Inflammatory macrophage treated with lipopolysaccharide for 4 hours (primary cell): Measurements from ENCODE around the gene CFAP77.

Experiments
- DNase-seq: peaks from one replicate; pipeline ENCODE4 v3.0.0-alpha.2; 2020

Gene CFAP77

GRCh38 chr9:132520612-132521011 is 110.6 kb downstream of the CFAP77 start:
- no peak for DNase-seq

GRCh38 chr9:132525308-132526023 is 115.5 kb downstream of the CFAP77 start:
- no peak for DNase-seq

GRCh38 chr9:132531195-132531594 is 121.2 kb downstream of the CFAP77 start:
- no peak for DNase-seq

- no peak for DNase-seq
These were observed 121.9 kb downstream of the CFAP77 start for GRCh38 chr9:132531710-132532570.

- no peak for DNase-seq
These were observed 124.8 kb downstream of the CFAP77 start for GRCh38 chr9:132534832-132535231.

- DNase-seq: no peak
These were observed 126.1 kb downstream of the CFAP77 start for GRCh38 chr9:132536124-132536523.

- DNase-seq: no peak
These were observed 127.3 kb downstream of the CFAP77 start for GRCh38 chr9:132537352-132537751.

- no peak for DNase-seq
These were observed 128.1 kb downstream of the CFAP77 start for GRCh38 chr9:132538071-132538470.

- no peak for DNase-seq
These were observed 129.1 kb downstream of the CFAP77 start for GRCh38 chr9:132539096-132539495.

GRCh38 chr9:132541051-132541450 is 131.0 kb downstream of the CFAP77 start:
- no peak for DNase-seq

GRCh38 chr9:132541870-132542830 is 132.1 kb downstream of the CFAP77 start:
- DNase-seq: no peak

GRCh38 chr9:132543251-132543650 is 133.2 kb downstream of the CFAP77 start:
- no peak for DNase-seq

GRCh38 chr9:132543960-132544359 is 133.9 kb downstream of the CFAP77 start:
- no peak for DNase-seq

- no peak for DNase-seq
These were observed 135.6 kb downstream of the CFAP77 start for GRCh38 chr9:132545578-132545977.

GRCh38 chr9:132546148-132547051 is 136.4 kb downstream of the CFAP77 start:
- DNase-seq: no peak

- DNase-seq: no peak
These were observed 137.0 kb downstream of the CFAP77 start for GRCh38 chr9:132547052-132547431.

- DNase-seq: no peak
These were observed 137.4 kb downstream of the CFAP77 start for GRCh38 chr9:132547436-132547835.

GRCh38 chr9:132547976-132548730 is 138.1 kb downstream of the CFAP77 start:
- no peak for DNase-seq

GRCh38 chr9:132548751-132549640 is 139.0 kb downstream of the CFAP77 start:
- DNase-seq: no peak

GRCh38 chr9:132551556-132551955 is 141.5 kb downstream of the CFAP77 start:
- no peak for DNase-seq
